ENCODE data around the gene CA10.

CA10 gene

GRCh38 chr17:51751072-51751471, 407.4 kb downstream of the CA10 start:
- DNase-seq: no peak

GRCh38 chr17:51748749-51749604, 409.5 kb downstream of the CA10 start:
- no peak for DNase-seq

GRCh38 chr17:51746421-51746820, 412.1 kb downstream of the CA10 start:
- DNase-seq: no peak

- no peak for DNase-seq
Observed at GRCh38 chr17:51745993-51746392, 412.5 kb downstream of the CA10 start.

GRCh38 chr17:51743477-51743876, 415.0 kb downstream of the CA10 start:
- DNase-seq: no peak

GRCh38 chr17:51742571-51742970, 415.9 kb downstream of the CA10 start:
- no peak for DNase-seq

- no peak for DNase-seq
Observed at GRCh38 chr17:51741458-51741857, 417.1 kb downstream of the CA10 start.

GRCh38 chr17:51740531-51740930, 418.0 kb downstream of the CA10 start:
- no peak for DNase-seq

GRCh38 chr17:51739245-51739886, 419.1 kb downstream of the CA10 start:
- DNase-seq: no peak

- no peak for DNase-seq
Observed at GRCh38 chr17:51736356-51736755, 422.2 kb downstream of the CA10 start.

- no peak for DNase-seq
Observed at GRCh38 chr17:51734976-51735375, 423.5 kb downstream of the CA10 start.

GRCh38 chr17:51734462-51734861, 424.1 kb downstream of the CA10 start:
- DNase-seq: no peak

GRCh38 chr17:51733166-51733565, 425.3 kb downstream of the CA10 start:
- no peak for DNase-seq

GRCh38 chr17:51731941-51732722, 426.4 kb downstream of the CA10 start:
- no peak for DNase-seq

GRCh38 chr17:51730303-51731050, 428.0 kb downstream of the CA10 start:
- DNase-seq: no peak

GRCh38 chr17:51725185-51725584, 433.3 kb downstream of the CA10 start:
- no peak for DNase-seq

GRCh38 chr17:51724043-51724580, 434.4 kb downstream of the CA10 start:
- no peak for DNase-seq

- no peak for DNase-seq
Observed at GRCh38 chr17:51722994-51723393, 435.5 kb downstream of the CA10 start.

GRCh38 chr17:51721730-51722129, 436.8 kb downstream of the CA10 start:
- no peak for DNase-seq

GRCh38 chr17:51720439-51720838, 438.1 kb downstream of the CA10 start:
- DNase-seq: no peak

GRCh38 chr17:51718983-51719382, 439.5 kb downstream of the CA10 start:
- no peak for DNase-seq

- no peak for DNase-seq
Observed at GRCh38 chr17:51711581-51711980, 446.9 kb downstream of the CA10 start.

- no peak for DNase-seq
Observed at GRCh38 chr17:51710634-51710979, 447.9 kb downstream of the CA10 start.

All from stimulated activated CD4-positive, alpha-beta T cell treated with anti-CD3 and anti-CD28 coated beads, Interleukin-1b, Interleukin-23, amount 100 ng/mL, for 48 hours (primary cell).